HepG2 (cell line): Measurements from ENCODE around the gene KCNJ4. TPM values are rescaled to one million over a fixed set of nuclear protein-coding genes. Genes with fewer than 3 reads are reported as not detected.

Experiments
- ATAC-seq: fragments of 200-7000 bp; cut with Tn5 transposase; 3 replicates; pipeline ENCODE4 v1.9.1; 2020; ENCODE audit warnings: mild to moderate bottlenecking, moderate library complexity
- BruUV-seq: library from RNA; stranded (reverse); fragments of 400-500 nt; replicated peaks from 2 replicates; lab custom pipeline; 2021; lab: Mats Ljungman, UMichigan
- CTCF ChIA-PET: fragments of 300-600 bp; formaldehyde crosslinking; extraction: SDS; loops from one replicate; lab custom pipeline; 2021; ENCODE audit warnings: low total read pairs, inconsistent platforms, low intra/inter-chr PET ratio; lab: Yijun Ruan, JAX
- POLR2A ChIA-PET: fragments of 350-600 bp; sonication (Branson Sonifier 250); formaldehyde crosslinking; loops from one replicate; lab custom pipeline; 2020; ENCODE audit warnings: antibody characterized with exemption, inconsistent platforms; lab: Yijun Ruan, JAX
- DNase-seq: peaks from one replicate; pipeline ENCODE4 v3.0.0-alpha.2; 2015; ENCODE audit warnings: low spot score
- FAIRE-seq: peaks from 3 replicates; lab custom pipeline; 2011; peaks lifted over from hg19 to GRCh38; lab: Jason Lieb, UNC
- H2AFZ ChIP-seq: one replicate; pipeline ENCODE4 v1.6.1; 2011; ENCODE audit warnings: low read length, inconsistent platforms
- H3K27ac ChIP-seq: fragments of 300-600 bp; 3 replicates; pipeline ENCODE4 v1.8.0; 2011; ENCODE audit warnings: mixed run types, mild to moderate bottlenecking, mixed read lengths, low read length, inconsistent platforms; ENCODE audit not compliant: insufficient read depth; ENCODE audit errors: extremely low read length
- H3K27me3 ChIP-seq, 2 experiments: fragments of 200-600 bp in 1 of 2; 2 replicates in 1 of 2; 3 replicates in 1 of 2; pipeline versions ENCODE4 v1.6.0 to v1.8.0; 2011; ENCODE audit warnings: low read length in 2 of 2, mild to moderate bottlenecking in 2 of 2, moderate library complexity in 2 of 2, inconsistent platforms in 1 of 2; ENCODE audit not compliant: insufficient read depth in 2 of 2, control insufficient read depth in 1 of 2
- H3K36me3 ChIP-seq, 2 experiments: fragments of 200-600 bp in 1 of 2; replicated peaks in 1 of 2; 2 replicates in 1 of 2; 3 replicates in 1 of 2; pipeline versions ENCODE4 v1.5.1 to v1.8.0; 2011; ENCODE audit warnings: low read length in 2 of 2, inconsistent platforms in 1 of 2; ENCODE audit not compliant: insufficient read depth in 2 of 2, control insufficient read depth in 1 of 2
- H3K4me1 ChIP-seq: 2 replicates; pipeline ENCODE4 v1.5.1; 2012; ENCODE audit warnings: low read length, inconsistent platforms; ENCODE audit not compliant: insufficient read depth
- H3K4me2 ChIP-seq: 2 replicates; pipeline ENCODE4 v1.6.0; 2011; ENCODE audit warnings: low read depth, low read length, inconsistent platforms
- H3K4me3 ChIP-seq, 3 experiments: fragments of 200-600 bp in 1 of 3; sonication (generic), shearing (Covaris generic) in 1 of 3; replicated peaks in 1 of 3; 2 replicates each; pipeline ENCODE4 v1.5.1; 2011 to 2016; ENCODE audit warnings: low read length in 3 of 3, inconsistent platforms in 2 of 3, low read depth in 2 of 3, mild to moderate bottlenecking in 2 of 3, control low read depth in 1 of 3, mixed read lengths in 1 of 3; ENCODE audit not compliant: insufficient read depth in 1 of 3
- H3K79me2 ChIP-seq: one replicate; pipeline ENCODE4 v1.6.1; 2011; ENCODE audit warnings: low read length, inconsistent platforms; ENCODE audit not compliant: insufficient read depth
- H3K9ac ChIP-seq: 2 replicates; pipeline ENCODE4 v1.6.0; 2011; ENCODE audit warnings: mild to moderate bottlenecking, low read depth, low read length, inconsistent platforms; ENCODE audit not compliant: insufficient read depth
- H3K9me3 ChIP-seq: 2 replicates; pipeline ENCODE4 v1.5.1; 2012; ENCODE audit warnings: mild to moderate bottlenecking, low read length
- H4K20me1 ChIP-seq: 2 replicates; pipeline ENCODE4 v1.6.0; 2011; ENCODE audit warnings: inconsistent platforms, mild to moderate bottlenecking, low read length, moderate library complexity; ENCODE audit not compliant: insufficient read depth
- BRF2 ChIP-seq: sonication (generic); formaldehyde crosslinking; IDR thresholded peaks from 2 replicates; pipeline ENCODE4 v1.8.1; 2022; ENCODE audit warnings: mild to moderate bottlenecking, missing genetic modification reagents
- EP300 ChIP-seq, 3 experiments: sonication (generic) in 1 of 3; formaldehyde crosslinking in 1 of 3; IDR thresholded peaks; 2 replicates each; pipeline versions ENCODE4 v1.5.1 to v1.6.1; 2011 to 2020; ENCODE audit warnings: low read depth in 2 of 3, low read length in 2 of 3, borderline replicate concordance in 1 of 3, improper control_type of control experiment in 1 of 3, mild to moderate bottlenecking in 1 of 3, missing genetic modification reagents in 1 of 3, moderate library complexity in 1 of 3
- MED13 ChIP-seq: sonication (generic); formaldehyde crosslinking; IDR thresholded peaks from 2 replicates; pipeline ENCODE4 v1.5.0; 2020; ENCODE audit warnings: missing genetic modification reagents
- NFKBIZ ChIP-seq: IDR thresholded peaks from 2 replicates; pipeline ENCODE4 v1.6.1; 2018; ENCODE audit warnings: missing genetic modification reagents, missing compliant biosample characterization
- RBAK ChIP-seq: sonication (generic); formaldehyde crosslinking; IDR thresholded peaks from 2 replicates; pipeline ENCODE4 v1.5.1; 2020; ENCODE audit warnings: mild to moderate bottlenecking, missing genetic modification reagents
- RELA ChIP-seq: sonication (generic); formaldehyde crosslinking; IDR thresholded peaks from 2 replicates; pipeline ENCODE4 v1.4.0; 2020; ENCODE audit warnings: missing genetic modification reagents
- RFX3 ChIP-seq: IDR thresholded peaks from 2 replicates; pipeline ENCODE4 v1.6.1; 2016; ENCODE audit warnings: missing biosample characterization, missing genetic modification reagents
- TBL1XR1 ChIP-seq: fragments of 150-350 bp; IDR thresholded peaks from 2 replicates; pipeline ENCODE4 v1.6.1; 2014; ENCODE audit warnings: borderline replicate concordance, low read length; ENCODE audit not compliant: partially characterized antibody
- ZNF24 ChIP-seq: fragments of 450-650 bp; IDR thresholded peaks from 2 replicates; pipeline ENCODE4 v1.6.1; 2017; ENCODE audit warnings: antibody characterized with exemption, mild to moderate bottlenecking
- ZNF264 ChIP-seq: sonication (generic); formaldehyde crosslinking; IDR thresholded peaks from 2 replicates; pipeline ENCODE4 v1.4.0; 2020; ENCODE audit warnings: missing genetic modification reagents
- ZNF383 ChIP-seq: sonication (generic); formaldehyde crosslinking; IDR thresholded peaks from 2 replicates; pipeline ENCODE4 v1.4.0; 2020; ENCODE audit warnings: missing genetic modification reagents, mild to moderate bottlenecking, borderline replicate concordance
- ZNF598 ChIP-seq: sonication (generic); formaldehyde crosslinking; IDR thresholded peaks from 2 replicates; pipeline ENCODE4 v1.5.1; 2020; ENCODE audit warnings: mild to moderate bottlenecking, missing genetic modification reagents, borderline replicate concordance
- ZNF646 ChIP-seq: sonication (generic); formaldehyde crosslinking; IDR thresholded peaks from 2 replicates; pipeline ENCODE4 v1.9.0; 2021; ENCODE audit warnings: mild to moderate bottlenecking, missing genetic modification reagents
- ZNF770 ChIP-seq: sonication (generic); formaldehyde crosslinking; IDR thresholded peaks from 2 replicates; pipeline ENCODE4 v1.5.0; 2020; ENCODE audit warnings: mild to moderate bottlenecking, missing genetic modification reagents
- ZNF781 ChIP-seq: sonication (generic); formaldehyde crosslinking; IDR thresholded peaks from 2 replicates; pipeline ENCODE4 v1.5.1; 2020; ENCODE audit warnings: borderline replicate concordance, mild to moderate bottlenecking, missing genetic modification reagents; ENCODE audit errors: not compliant biosample characterization
- WGBS: methylation state at CpG from one replicate; pipeline ENCODE4 v1.1.6; 2017; ENCODE audit warnings: low lambda C conversion rate; 5-methylcytosine and 5-hydroxymethylcytosine counted together
- in situ Hi-C: cut with HindIII; loops from 2 replicates; pipeline ENCODE4 v1.10.0; 2017; ENCODE audit warnings: low pct_unique_long_range_greater_than_20kb; ENCODE audit not compliant: extremely low pct_ligation_motif_present
- intact Hi-C: fragments of 100-400 bp; cut with micrococcal nuclease; formaldehyde crosslinking; loops from one replicate; pipeline ENCODE4 v1.10.0; 2022; ENCODE audit not compliant: unreplicated experiment
- polyA plus RNA-seq, 8 experiments: library from polyadenylated mRNA; depleted of rRNA in 3 of 8; stranded (reverse) in 7 of 8; unstranded in 1 of 8; fragments of >200 nt; fragmentation: Illumina TruSeq in 4 of 8; extraction: Trizol in 4 of 8; gene quantifications; 2 replicates each; pipeline versions ENCODE4 v1.2.1 to v1.2.3, GENCODE V29; 2011 to 2016; ENCODE audit warnings: low read depth in 4 of 8, missing spikeins in 1 of 8, mixed read lengths in 1 of 8; ENCODE audit not compliant: insufficient read depth in 1 of 8
- total RNA-seq, 5 experiments: library from RNA; depleted of rRNA; stranded (reverse); fragments of >200 nt; fragmentation: Illumina TruSeq; extraction: Trizol; gene quantifications; 2 replicates each; pipeline ENCODE4 v1.2.3, GENCODE V29; 2016; ENCODE audit warnings: low read depth in 1 of 5

The KCNJ4 gene
- total and polyA plus RNA-seq, 2 of the 13 experiments (the other 11 are each of a cell fraction or from before 2014, with no cell fraction given), result not detected

GRCh38 chr22:38461057-38461413 is 6.0 kb upstream of the KCNJ4 start (continued):
- no peak for TF ChIP-seq ZNF770 (CRISPR knock-in tag)
- TF ChIP-seq EP300 (IDR thresholded peaks at IDR 0.05; ENCODE audit: low read depth in 2 of 2, low read length in 2 of 2), result no peak
- no peak for TF ChIP-seq EP300 (CRISPR knock-in tag; IDR thresholded peaks at IDR 0.05; ENCODE audit: borderline replicate concordance)
- no peak for TF ChIP-seq RBAK (CRISPR knock-in tag)
- no peak for TF ChIP-seq RELA (CRISPR knock-in tag)
- TF ChIP-seq MED13 (CRISPR knock-in tag), result no peak
- TF ChIP-seq NFKBIZ (CRISPR knock-in tag), result no peak
- TF ChIP-seq ZNF383, result no peak
- TF ChIP-seq ZNF598, result no peak

- no peak overlapping the region for H3K27ac ChIP-seq
- H3K4me1 ChIP-seq, result peaks cover 57% of the 10 kb centered on the region
- H3K27me3 ChIP-seq, result peaks cover 6 to 51% of the 10 kb centered on the region in 2 experiments; a peak in 4 of 5 replicates
- H3K4me3 ChIP-seq, result no peak overlapping the region
- H3K9ac ChIP-seq, result no peak overlapping the region
- ChIA-PET CTCF (no interaction called here), POLR2A (no interaction called here)
- no peaks in the 10 kb centered on the region for H3K9me3 ChIP-seq
- DNase-seq, result no peak
- no peaks in the 10 kb centered on the region for H3K36me3 ChIP-seq
- no peak for FAIRE-seq
- intact Hi-C loops, result loop anchor here (5.0 kb wide), 1 partner anchor 47 kb away; the partner anchor contains the start of gene DDX17
- H2AFZ ChIP-seq, result no peak overlapping the region
- WGBS, result 29% methylated on average over 8 of the region's 8 CpGs
- no peak for ATAC-seq
- in situ Hi-C loops, result no loop called here
- no peaks in the 10 kb centered on the region for H4K20me1 ChIP-seq
- no peaks in the 10 kb centered on the region for H3K79me2 ChIP-seq
- BruUV-seq, result no TSS peak
- H3K4me2 ChIP-seq, result no peak overlapping the region
- TF ChIP-seq TBL1XR1 (no peak), RFX3 (no peak), ZNF646 (CRISPR knock-in tag) (peak; percentile 90), ZNF264 (CRISPR knock-in tag) (no peak), BRF2 (no peak), ZNF781 (CRISPR knock-in tag) (no peak), ZNF24 (no peak)
Observed at GRCh38 chr22:38460426-38460840, 5.4 kb upstream of the KCNJ4 start.
